GM10266 (cell line): ENCODE results near the gene UBAC2.

Experiments used
- DNase-seq: peaks from one replicate; pipeline ENCODE4 v3.0.0; 2012; ENCODE audit errors: extremely low spot score
- TF ChIP-seq, protein P1 (sequence below): IDR thresholded peaks from 2 replicates; pipeline ENCODE4 v1.5.1; 2012; ENCODE audit warnings: mild to moderate bottlenecking, low read depth; ENCODE audit not compliant: control insufficient read depth, insufficient read depth; ENCODE audit errors: missing control alignments

UBAC2 gene

GRCh38 chr13:99398071-99398470, 197.4 kb downstream of the UBAC2 start:
- TF ChIP-seq, protein P1, sequence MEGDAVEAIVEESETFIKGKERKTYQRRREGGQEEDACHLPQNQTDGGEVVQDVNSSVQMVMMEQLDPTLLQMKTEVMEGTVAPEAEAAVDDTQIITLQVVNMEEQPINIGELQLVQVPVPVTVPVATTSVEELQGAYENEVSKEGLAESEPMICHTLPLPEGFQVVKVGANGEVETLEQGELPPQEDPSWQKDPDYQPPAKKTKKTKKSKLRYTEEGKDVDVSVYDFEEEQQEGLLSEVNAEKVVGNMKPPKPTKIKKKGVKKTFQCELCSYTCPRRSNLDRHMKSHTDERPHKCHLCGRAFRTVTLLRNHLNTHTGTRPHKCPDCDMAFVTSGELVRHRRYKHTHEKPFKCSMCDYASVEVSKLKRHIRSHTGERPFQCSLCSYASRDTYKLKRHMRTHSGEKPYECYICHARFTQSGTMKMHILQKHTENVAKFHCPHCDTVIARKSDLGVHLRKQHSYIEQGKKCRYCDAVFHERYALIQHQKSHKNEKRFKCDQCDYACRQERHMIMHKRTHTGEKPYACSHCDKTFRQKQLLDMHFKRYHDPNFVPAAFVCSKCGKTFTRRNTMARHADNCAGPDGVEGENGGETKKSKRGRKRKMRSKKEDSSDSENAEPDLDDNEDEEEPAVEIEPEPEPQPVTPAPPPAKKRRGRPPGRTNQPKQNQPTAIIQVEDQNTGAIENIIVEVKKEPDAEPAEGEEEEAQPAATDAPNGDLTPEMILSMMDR = no peak
- no peak for DNase-seq

DNA sequence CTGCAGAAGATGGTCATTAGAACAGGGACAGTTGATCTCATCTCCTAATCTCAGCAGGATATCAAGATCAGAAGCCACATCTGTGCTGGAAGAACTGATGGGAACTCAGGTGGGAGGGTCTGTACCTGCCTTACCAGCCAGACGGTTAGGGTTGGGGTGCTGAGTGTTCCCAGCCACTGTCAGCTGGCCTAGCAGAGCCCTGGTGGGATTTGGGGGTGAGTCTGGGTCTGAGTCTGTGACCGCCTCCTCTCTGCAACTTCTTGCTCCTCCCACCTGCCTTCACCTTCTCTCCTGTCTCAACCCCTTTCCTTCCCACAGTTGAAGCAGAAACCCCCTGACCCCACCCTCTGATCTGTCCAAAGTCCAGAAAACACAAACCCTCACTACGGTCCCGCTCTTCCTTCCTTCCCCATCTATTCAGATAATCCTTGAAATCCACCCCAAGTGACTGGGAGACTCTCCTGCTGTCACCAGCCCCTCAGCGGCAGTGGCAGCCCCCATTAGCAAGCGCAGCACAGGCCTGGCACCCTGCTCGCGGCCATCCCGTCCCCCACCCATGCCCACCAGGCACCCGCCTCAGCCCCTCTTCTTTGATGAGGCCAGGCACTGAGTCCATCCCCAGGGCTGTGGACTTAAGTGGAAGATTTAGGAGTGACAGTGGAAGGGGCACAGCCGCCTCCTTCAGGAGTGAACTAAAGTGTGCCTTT, 198.4 kb downstream of the UBAC2 start:
- TF ChIP-seq, protein P1 = no peak
- DNase-seq = no peak

- TF ChIP-seq, protein P1 = no peak
- DNase-seq = no peak
Observed at GRCh38 chr13:99399623-99399974, 198.9 kb downstream of the UBAC2 start.

DNA sequence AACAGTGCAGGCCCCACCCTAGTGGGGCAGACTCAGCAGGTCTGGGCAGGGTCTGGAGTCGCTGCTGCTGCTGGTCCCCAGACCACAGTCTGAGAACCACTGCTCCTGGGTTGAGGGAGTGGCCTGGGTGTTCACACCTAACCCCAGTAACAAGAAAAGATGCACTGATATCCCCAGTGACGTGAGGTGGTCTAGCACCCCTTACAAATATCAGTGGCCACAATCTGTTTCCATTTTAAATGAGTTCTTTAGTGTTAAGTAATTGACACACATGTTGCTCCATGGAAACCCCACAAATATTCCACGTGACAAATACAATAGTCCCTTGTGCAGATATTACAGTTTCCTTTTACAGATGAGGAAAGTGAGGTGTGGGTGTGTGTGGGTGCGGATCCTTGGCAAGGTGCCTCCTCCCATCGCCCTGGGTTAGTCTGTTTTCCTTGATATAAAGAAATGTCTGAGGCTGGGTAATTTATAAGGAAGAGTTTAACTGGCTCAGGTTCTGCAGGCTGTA, 202.9 kb downstream of the UBAC2 start:
- TF ChIP-seq, protein P1 = no peak
- DNase-seq = no peak

DNA sequence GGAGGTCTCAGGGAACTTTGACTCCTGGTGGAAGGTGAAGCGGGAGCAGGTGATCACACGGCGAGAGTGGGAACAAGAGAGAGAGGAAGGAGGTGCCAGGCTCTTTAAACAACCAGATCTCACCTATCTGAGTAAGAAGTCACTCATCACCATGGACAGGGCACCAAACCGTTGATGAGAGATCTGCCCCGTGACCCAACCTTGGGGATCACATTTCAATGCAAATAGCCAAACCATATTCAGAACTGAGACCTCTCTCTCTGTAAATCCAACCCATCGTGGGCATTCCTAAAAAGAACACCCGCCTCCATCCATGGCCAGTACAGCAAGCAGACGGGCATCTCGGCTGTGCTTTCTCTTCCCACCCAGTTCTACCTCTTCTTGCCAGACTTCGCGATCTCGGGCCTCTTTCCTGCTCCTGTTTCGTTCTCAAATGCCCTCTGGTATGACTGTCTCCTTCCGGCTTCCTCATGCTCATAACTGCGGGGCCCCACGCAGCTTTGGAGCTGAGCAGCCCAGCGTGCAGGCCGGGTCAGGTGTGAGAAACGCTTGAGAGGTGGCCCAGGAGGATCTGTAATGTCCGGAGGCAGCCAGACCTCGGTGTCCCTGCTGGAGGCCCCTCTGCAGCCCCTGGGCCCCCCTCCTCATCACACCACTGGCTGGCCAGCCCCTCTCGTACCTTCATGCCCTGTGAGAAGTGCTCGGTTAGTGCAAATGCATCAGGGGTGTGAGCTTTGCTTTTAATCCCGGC, 203.5 kb downstream of the UBAC2 start:
- no peak for DNase-seq
- TF ChIP-seq, protein P1 = no peak

- TF ChIP-seq, protein P1 = no peak
Observed at GRCh38 chr13:99405966-99406365, 205.3 kb downstream of the UBAC2 start.

GRCh38 chr13:99406799-99407201, 206.1 kb downstream of the UBAC2 start:
- TF ChIP-seq, protein P1 = no peak
- no peak for DNase-seq

More at GRCh38 chr13:99405966-99406365, 205.3 kb downstream of the UBAC2 start:
- no peak for DNase-seq
